K562 (cell line): Measurements from ENCODE around the gene TRMT2A. TPM values are rescaled to one million over a fixed set of nuclear protein-coding genes. Genes with fewer than 3 reads are reported as not detected.

ENCODE experiments used
- BMI1 ChIP-seq: fragments of 150-350 bp; IDR thresholded peaks from 2 replicates; pipeline ENCODE4 v1.6.1; 2014; ENCODE audit warnings: low read length
- COPS2 ChIP-seq: fragments of 450-650 bp; conservative IDR thresholded peaks from 2 replicates; pipeline ENCODE4 v1.6.1; 2016; ENCODE audit warnings: mild to moderate bottlenecking, moderate library complexity
- GABPB1 ChIP-seq: sonication (generic); formaldehyde crosslinking; IDR thresholded peaks from 2 replicates; pipeline ENCODE4 v1.8.0; 2022; ENCODE audit warnings: mild to moderate bottlenecking, missing genetic modification reagents
- HDAC1 ChIP-seq, 2 experiments: fragments of 450-650 bp; IDR thresholded peaks; 2 replicates each; pipeline ENCODE4 v1.6.1; 2016 to 2017; ENCODE audit warnings: inconsistent platforms in 1 of 2, mild to moderate bottlenecking in 1 of 2, moderate library complexity in 1 of 2
- L3MBTL2 ChIP-seq: fragments of 450-650 bp; IDR thresholded peaks from 2 replicates; pipeline ENCODE4 v1.6.1; 2016; ENCODE audit warnings: mild to moderate bottlenecking, moderate library complexity
- RAD21 ChIP-seq, 2 experiments: fragments of 250-450 bp in 1 of 2; fragments of 450-650 bp in 1 of 2; sonication (Bioruptor Pico) in 1 of 2; formaldehyde crosslinking in 1 of 2; IDR thresholded peaks in 1 of 2; conservative IDR thresholded peaks in 1 of 2; 2 replicates each; pipeline versions ENCODE4 v1.4.0 to v1.8.0; 2020 to 2022; ENCODE audit warnings: mild to moderate bottlenecking in 2 of 2, moderate library complexity in 1 of 2
- RHOXF2B ChIP-seq: fragments of 250-450 bp; sonication (Bioruptor Pico); conservative IDR thresholded peaks from 2 replicates; pipeline ENCODE4 v1.5.1; 2021
- SIX5 ChIP-seq, 2 experiments: IDR thresholded peaks; 2 replicates each; pipeline ENCODE4 v1.6.1; 2011; ENCODE audit warnings: low read length in 2 of 2, borderline replicate concordance in 1 of 2, low read depth in 1 of 2, mild to moderate bottlenecking in 1 of 2, moderate library complexity in 1 of 2; ENCODE audit not compliant: insufficient read depth in 1 of 2
- TBL1XR1 ChIP-seq, 2 experiments: IDR thresholded peaks; 2 replicates each; pipeline ENCODE4 v1.6.1; 2012; ENCODE audit warnings: improper control_type of control experiment in 2 of 2, low read length in 2 of 2, mild to moderate bottlenecking in 1 of 2
- ZBTB1 ChIP-seq: sonication (generic); formaldehyde crosslinking; IDR thresholded peaks from 2 replicates; pipeline ENCODE4 v1.8.1; 2023; ENCODE audit warnings: missing genetic modification reagents, low read depth, mild to moderate bottlenecking, borderline replicate concordance
- ZNF263 ChIP-seq: sonication (generic); formaldehyde crosslinking; IDR thresholded peaks from 2 replicates; pipeline ENCODE4 v1.8.0; 2022; ENCODE audit warnings: mild to moderate bottlenecking, missing genetic modification reagents, borderline replicate concordance
- ZNF277 ChIP-seq: fragments of 250-450 bp; sonication (Bioruptor Pico); IDR thresholded peaks from 2 replicates; pipeline ENCODE4 v1.8.0; 2022; ENCODE audit warnings: inconsistent platforms, mild to moderate bottlenecking, moderate library complexity, borderline replicate concordance
- ZNF347 ChIP-seq: fragments of 450-650 bp; formaldehyde crosslinking; IDR thresholded peaks from 2 replicates; pipeline ENCODE4 v1.4.0; 2020; ENCODE audit warnings: low read depth, mild to moderate bottlenecking, moderate library complexity
- polyA plus RNA-seq, 8 experiments: library from polyadenylated mRNA; depleted of rRNA in 4 of 8; stranded (reverse) in 5 of 8; unstranded in 3 of 8; fragments of >200 nt; fragmentation: Nextera tagmentation in 2 of 8; fragmentation: Illumina TruSeq in 1 of 8; extraction: Ambion mirVana in 2 of 8; extraction: Trizol in 1 of 8; gene quantifications; 2 replicates each; pipeline versions ENCODE4 v1.2.1 to v1.2.3, GENCODE V29; 2011 to 2014; ENCODE audit warnings: inconsistent platforms in 1 of 8, missing spikeins in 1 of 8
- total RNA-seq, 7 experiments: library from RNA; depleted of rRNA in 6 of 7; stranded (reverse); fragments of >200 nt in 6 of 7; fragmentation: Illumina TruSeq in 2 of 7; extraction: Trizol in 2 of 7; gene quantifications; 2 replicates each; pipeline versions ENCODE4 v1.2.1 to v1.2.3, GENCODE V29; 2011 to 2021; ENCODE audit warnings: low replicate concordance in 1 of 7
- TF ChIP-seq, protein P1 (sequence below): fragments of 450-650 bp; IDR thresholded peaks from 2 replicates; pipeline ENCODE4 v1.6.1; 2017; ENCODE audit warnings: antibody characterized with exemption
- TF ChIP-seq, protein P2 (sequence below): fragments of 250-450 bp; sonication (Bioruptor Pico); IDR thresholded peaks from 2 replicates; pipeline ENCODE4 v1.4.0; 2020; ENCODE audit warnings: mild to moderate bottlenecking
- TF ChIP-seq, protein P3 (sequence below): IDR thresholded peaks from 2 replicates; pipeline ENCODE4 v1.6.1; 2011; ENCODE audit not compliant: insufficient read length; ENCODE audit errors: extremely low read depth
- TF ChIP-seq, protein P4 (sequence below): fragments of 450-650 bp; conservative IDR thresholded peaks from 2 replicates; pipeline ENCODE4 v1.6.1; 2016; ENCODE audit warnings: missing genetic modification characterization, low read depth, mild to moderate bottlenecking, missing compliant biosample characterization, moderate library complexity
- TF ChIP-seq, protein P5 (sequence below), 2 experiments: fragments of 450-650 bp in 1 of 2; sonication (generic) in 1 of 2; formaldehyde crosslinking; conservative IDR thresholded peaks; 2 replicates each; pipeline versions ENCODE4 v1.4.0 to v1.8.1; 2020 to 2022; ENCODE audit warnings: mild to moderate bottlenecking in 1 of 2, missing genetic modification reagents in 1 of 2

Gene TRMT2A
- total and polyA plus RNA-seq, 9 of the 15 experiments (the other 6 are each of a cell fraction or from before 2014, with no cell fraction given): 1.6 to 265 (median 140) TPM

DNA sequence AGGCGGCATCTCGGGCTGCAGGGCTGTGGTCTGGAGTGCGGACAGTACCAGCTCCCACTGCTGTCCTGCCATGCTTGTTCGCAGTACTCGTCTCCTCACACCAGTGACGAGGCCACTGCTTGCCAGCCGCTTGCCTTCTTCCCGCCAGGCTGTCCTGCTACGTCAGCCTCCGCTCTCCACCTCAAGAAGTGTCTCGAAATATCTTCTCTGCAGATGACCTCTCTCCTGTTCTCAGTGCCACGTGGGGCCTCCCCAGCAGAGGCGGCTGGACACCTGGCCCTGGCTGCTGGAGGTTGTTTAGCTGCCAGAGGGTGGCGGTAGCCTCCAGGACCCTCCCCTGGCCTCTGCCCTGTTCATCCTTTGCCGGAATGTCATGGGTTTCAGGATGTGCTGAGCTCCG, 36.9 kb upstream of the TRMT2A start (continued):
- TF ChIP-seq, protein P1, sequence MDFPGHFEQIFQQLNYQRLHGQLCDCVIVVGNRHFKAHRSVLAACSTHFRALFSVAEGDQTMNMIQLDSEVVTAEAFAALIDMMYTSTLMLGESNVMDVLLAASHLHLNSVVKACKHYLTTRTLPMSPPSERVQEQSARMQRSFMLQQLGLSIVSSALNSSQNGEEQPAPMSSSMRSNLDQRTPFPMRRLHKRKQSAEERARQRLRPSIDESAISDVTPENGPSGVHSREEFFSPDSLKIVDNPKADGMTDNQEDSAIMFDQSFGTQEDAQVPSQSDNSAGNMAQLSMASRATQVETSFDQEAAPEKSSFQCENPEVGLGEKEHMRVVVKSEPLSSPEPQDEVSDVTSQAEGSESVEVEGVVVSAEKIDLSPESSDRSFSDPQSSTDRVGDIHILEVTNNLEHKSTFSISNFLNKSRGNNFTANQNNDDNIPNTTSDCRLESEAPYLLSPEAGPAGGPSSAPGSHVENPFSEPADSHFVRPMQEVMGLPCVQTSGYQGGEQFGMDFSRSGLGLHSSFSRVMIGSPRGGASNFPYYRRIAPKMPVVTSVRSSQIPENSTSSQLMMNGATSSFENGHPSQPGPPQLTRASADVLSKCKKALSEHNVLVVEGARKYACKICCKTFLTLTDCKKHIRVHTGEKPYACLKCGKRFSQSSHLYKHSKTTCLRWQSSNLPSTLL: no peak
- TF ChIP-seq, protein P2, sequence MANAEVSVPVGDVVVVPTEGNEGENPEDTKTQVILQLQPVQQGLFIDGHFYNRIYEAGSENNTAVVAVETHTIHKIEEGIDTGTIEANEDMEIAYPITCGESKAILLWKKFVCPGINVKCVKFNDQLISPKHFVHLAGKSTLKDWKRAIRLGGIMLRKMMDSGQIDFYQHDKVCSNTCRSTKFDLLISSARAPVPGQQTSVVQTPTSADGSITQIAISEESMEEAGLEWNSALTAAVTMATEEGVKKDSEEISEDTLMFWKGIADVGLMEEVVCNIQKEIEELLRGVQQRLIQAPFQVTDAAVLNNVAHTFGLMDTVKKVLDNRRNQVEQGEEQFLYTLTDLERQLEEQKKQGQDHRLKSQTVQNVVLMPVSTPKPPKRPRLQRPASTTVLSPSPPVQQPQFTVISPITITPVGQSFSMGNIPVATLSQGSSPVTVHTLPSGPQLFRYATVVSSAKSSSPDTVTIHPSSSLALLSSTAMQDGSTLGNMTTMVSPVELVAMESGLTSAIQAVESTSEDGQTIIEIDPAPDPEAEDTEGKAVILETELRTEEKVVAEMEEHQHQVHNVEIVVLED: no peak
- TF ChIP-seq, protein P3, sequence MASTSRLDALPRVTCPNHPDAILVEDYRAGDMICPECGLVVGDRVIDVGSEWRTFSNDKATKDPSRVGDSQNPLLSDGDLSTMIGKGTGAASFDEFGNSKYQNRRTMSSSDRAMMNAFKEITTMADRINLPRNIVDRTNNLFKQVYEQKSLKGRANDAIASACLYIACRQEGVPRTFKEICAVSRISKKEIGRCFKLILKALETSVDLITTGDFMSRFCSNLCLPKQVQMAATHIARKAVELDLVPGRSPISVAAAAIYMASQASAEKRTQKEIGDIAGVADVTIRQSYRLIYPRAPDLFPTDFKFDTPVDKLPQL: no peak
- TF ChIP-seq, protein P4, sequence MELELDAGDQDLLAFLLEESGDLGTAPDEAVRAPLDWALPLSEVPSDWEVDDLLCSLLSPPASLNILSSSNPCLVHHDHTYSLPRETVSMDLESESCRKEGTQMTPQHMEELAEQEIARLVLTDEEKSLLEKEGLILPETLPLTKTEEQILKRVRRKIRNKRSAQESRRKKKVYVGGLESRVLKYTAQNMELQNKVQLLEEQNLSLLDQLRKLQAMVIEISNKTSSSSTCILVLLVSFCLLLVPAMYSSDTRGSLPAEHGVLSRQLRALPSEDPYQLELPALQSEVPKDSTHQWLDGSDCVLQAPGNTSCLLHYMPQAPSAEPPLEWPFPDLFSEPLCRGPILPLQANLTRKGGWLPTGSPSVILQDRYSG: no peak
- TF ChIP-seq GABPB1 (0 out of 2 replicates have a peak, but pooled peaks have one; percentile 24), COPS2 (no peak), ZBTB1 (0 out of 2 replicates have a peak, but pooled peaks have one; percentile 30), HDAC1 (IDR thresholded peaks at IDR 0.05) (peak in 1 of 2 experiments; percentile 21; a peak in 1 of 4 replicates), ZNF263 (CRISPR knock-in tag) (peak; percentile 55), ZNF277 (CRISPR knock-in tag) (no peak), TBL1XR1 (IDR thresholded peaks at IDR 0.05; ENCODE audit: low read length in 2 of 2) (no peak), ZNF347 (CRISPR knock-in tag) (no peak), RHOXF2B (CRISPR knock-in tag) (0 out of 2 replicates have a peak, but pooled peaks have one; percentile 63), L3MBTL2 (peak; percentile 45; the same call in 1 of the 2 replicates), RAD21 (CRISPR knock-in tag; conservative IDR thresholded peaks at IDR 0.05 in 1 of 2, IDR thresholded peaks at IDR 0.05 in 1 of 2) (peak in 1 of 2 experiments; percentile 58; a peak in 2 of 4 replicates), SIX5 (IDR thresholded peaks at IDR 0.05; ENCODE audit: borderline replicate concordance in 1 of 2, insufficient read depth in 1 of 2, low read depth in 1 of 2, low read length in 2 of 2) (no peak), BMI1 (no peak)
- TF ChIP-seq, protein P5, sequence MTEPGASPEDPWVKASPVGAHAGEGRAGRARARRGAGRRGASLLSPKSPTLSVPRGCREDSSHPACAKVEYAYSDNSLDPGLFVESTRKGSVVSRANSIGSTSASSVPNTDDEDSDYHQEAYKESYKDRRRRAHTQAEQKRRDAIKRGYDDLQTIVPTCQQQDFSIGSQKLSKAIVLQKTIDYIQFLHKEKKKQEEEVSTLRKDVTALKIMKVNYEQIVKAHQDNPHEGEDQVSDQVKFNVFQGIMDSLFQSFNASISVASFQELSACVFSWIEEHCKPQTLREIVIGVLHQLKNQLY (CRISPR knock-in tag; conservative IDR thresholded peaks at IDR 0.05): 0 out of 4 replicates have a peak, but pooled peaks of 1 of the 2 experiments have one; percentile 47
